Prostate gland (tissue), 2 donors: ENCODE data around the gene CXCL9. TPM values are rescaled to one million over a fixed set of nuclear protein-coding genes. Genes with fewer than 3 reads are reported as not detected.
"Not testable (repeated sequence)": the region's sequence is repeated elsewhere in the genome, so short reads cannot be mapped to it uniquely, and the experiment has no call there.

Experiments used
- DNase-seq: peaks from one replicate; pipeline ENCODE4 v3.0.0-alpha.2; 2019; ENCODE audit warnings: low spot score
- H3K27ac ChIP-seq, 2 donors: fragments of 200-600 bp; sonication (generic); 2 replicates each; pipeline ENCODE4 v1.5.1; 2017 to 2019
- H3K27me3 ChIP-seq: fragments of 200-600 bp; sonication (generic); replicated peaks from 2 replicates; pipeline ENCODE4 v1.5.1; 2019; ENCODE audit not compliant: insufficient read depth
- H3K36me3 ChIP-seq, 2 donors: fragments of 200-600 bp; sonication (generic); 1 replicate in 1 of 2; 2 replicates in 1 of 2; pipeline versions ENCODE4 v1.5.1 to v1.8.1; 2017 to 2019
- H3K4me1 ChIP-seq: fragments of 200-600 bp; sonication (generic); replicated peaks from 2 replicates; pipeline ENCODE4 v1.5.1; 2019
- H3K4me3 ChIP-seq, 2 donors: fragments of 200-600 bp; sonication (generic); 2 replicates each; pipeline ENCODE4 v1.5.1; 2017 to 2019
- H3K9me3 ChIP-seq: fragments of 200-600 bp; sonication (generic); 2 replicates; pipeline ENCODE4 v1.5.1; 2017
- CTCF ChIP-seq, 4 experiments: fragments of 200-600 bp in 2 of 4; fragments of 450-650 bp in 2 of 4; sonication (generic) in 2 of 4; IDR thresholded peaks; 1 replicate in 3 of 4; 2 replicates in 1 of 4; pipeline ENCODE4 v1.5.1; 2016 to 2019; ENCODE audit warnings: antibody characterized with exemption in 4 of 4, mild to moderate bottlenecking in 2 of 4, moderate library complexity in 2 of 4
- POLR2A ChIP-seq: fragments of 450-650 bp; IDR thresholded peaks from one replicate; pipeline ENCODE4 v1.6.1; 2016; ENCODE audit warnings: antibody characterized with exemption, mild to moderate bottlenecking
- POLR2AphosphoS5 ChIP-seq: sonication (generic); formaldehyde crosslinking; IDR thresholded peaks from one replicate; pipeline ENCODE4 v1.6.1; 2017; ENCODE audit warnings: antibody characterized with exemption
- WGBS: methylation state at CpG from one replicate; pipeline ENCODE4 v1.1.5; 2018; 5-methylcytosine and 5-hydroxymethylcytosine counted together
- intact Hi-C: fragments of 100-400 bp; cut with DNase I; formaldehyde crosslinking; loops from one replicate; pipeline ENCODE4 v1.14.2; 2022
- total RNA-seq, 2 donors: library from RNA; depleted of rRNA; stranded (reverse); fragments of >200 nt; gene quantifications; one replicate each; pipeline ENCODE4 v1.1.0, GENCODE V29; 2016

Gene CXCL9
- total RNA-seq, 2 donors from 2014 or later = 0.27 to 2.6 TPM

- no peak for DNase-seq
- WGBS = 46% methylated on average over 4 of the region's 4 CpGs
Observed at GRCh38 chr4:76002176-76002575, 5.1 kb downstream of the CXCL9 start.

GRCh38 chr4:76001700-76002099 lies 5.6 kb downstream of the CXCL9 start:
- WGBS = 69% methylated on average over 7 of the region's 7 CpGs
- intact Hi-C loops = no loop called here
- TF ChIP-seq CTCF (IDR thresholded peaks at IDR 0.05) (no peak), POLR2AphosphoS5 (no peak), POLR2A (no peak)
- H3K4me1 ChIP-seq = no peaks in the 10 kb centered on the region
- no peaks in the 10 kb centered on the region for H3K9me3 ChIP-seq
- H3K27ac ChIP-seq = no peak overlapping the region
- H3K36me3 ChIP-seq = no peaks in the 10 kb centered on the region
- no peaks in the 10 kb centered on the region for H3K27me3 ChIP-seq
- no peak overlapping the region for H3K4me3 ChIP-seq
- no peak for DNase-seq

More at GRCh38 chr4:76002176-76002575, 5.1 kb downstream of the CXCL9 start:
- intact Hi-C loops = no loop called here
- Histone ChIP-seq H3K9me3 (no peaks in the 10 kb centered on the region), H3K4me1 (no peaks in the 10 kb centered on the region), H3K4me3 (no peak overlapping the region), H3K36me3 (no peaks in the 10 kb centered on the region), H3K27ac (no peak overlapping the region), H3K27me3 (no peaks in the 10 kb centered on the region)
- no peak for TF ChIP-seq POLR2A
- TF ChIP-seq POLR2AphosphoS5 = peak; percentile 23
- no peak for TF ChIP-seq CTCF (IDR thresholded peaks at IDR 0.05)

- WGBS = 92% methylated on average over 1 of the region's 1 CpG
Observed at GRCh38 chr4:76000279-76000678, 7.0 kb downstream of the CXCL9 start.

GRCh38 chr4:75998525-75999147 lies 8.7 kb downstream of the CXCL9 start:
- H3K36me3 ChIP-seq, H3K27me3 ChIP-seq, H3K4me1 ChIP-seq, H3K9me3 ChIP-seq, H3K27ac ChIP-seq, DNase-seq, H3K4me3 ChIP-seq: not testable (repeated sequence)
- intact Hi-C loops = loop anchor here (5.0 kb wide), 1 partner anchor 89 kb away; no protein-coding TSS in a partner anchor
- WGBS = 84% methylated on average over 2 of the region's 2 CpGs

More at GRCh38 chr4:76000279-76000678, 7.0 kb downstream of the CXCL9 start:
- intact Hi-C loops = no loop called here
- H3K9me3 ChIP-seq = no peaks in the 10 kb centered on the region
- no peak for DNase-seq
- no peaks in the 10 kb centered on the region for H3K27me3 ChIP-seq
- no peaks in the 10 kb centered on the region for H3K4me1 ChIP-seq
- no peak overlapping the region for H3K27ac ChIP-seq
- no peak for TF ChIP-seq POLR2AphosphoS5
- no peak for TF ChIP-seq CTCF (IDR thresholded peaks at IDR 0.05)
- no peak for TF ChIP-seq POLR2A
- no peaks in the 10 kb centered on the region for H3K36me3 ChIP-seq
- no peak overlapping the region for H3K4me3 ChIP-seq

- Histone ChIP-seq H3K4me1 (no peaks in the 10 kb centered on the region), H3K36me3 (no peaks in the 10 kb centered on the region), H3K9me3 (no peaks in the 10 kb centered on the region), H3K4me3 (no peak overlapping the region), H3K27ac (no peak overlapping the region), H3K27me3 (no peaks in the 10 kb centered on the region)
- TF ChIP-seq POLR2A (no peak), POLR2AphosphoS5 (no peak), CTCF (IDR thresholded peaks at IDR 0.05) (no peak)
- no peak for DNase-seq
- intact Hi-C loops = loop anchor here (5.0 kb wide), 1 partner anchor 89 kb away; no protein-coding TSS in a partner anchor
- WGBS = 83% methylated on average over 2 of the region's 2 CpGs
Observed at GRCh38 chr4:75997946-75998345, 9.4 kb downstream of the CXCL9 start.
